H54 (cell line): ENCODE measurements around the gene SIGLEC6.

Experiments
- DNase-seq: peaks from one replicate; pipeline ENCODE4 v3.0.0; 2011; ENCODE audit warnings: low spot score, mixed read lengths; ENCODE audit not compliant: insufficient read length
- FAIRE-seq: peaks from 3 replicates; lab custom pipeline; 2011; peaks lifted over from hg19 to GRCh38; lab: Jason Lieb, UNC
- POLR2A ChIP-seq: IDR thresholded peaks from 2 replicates; pipeline ENCODE4 v1.6.1; 2011; ENCODE audit warnings: low read depth, mild to moderate bottlenecking, low read length

SIGLEC6 gene

DNA sequence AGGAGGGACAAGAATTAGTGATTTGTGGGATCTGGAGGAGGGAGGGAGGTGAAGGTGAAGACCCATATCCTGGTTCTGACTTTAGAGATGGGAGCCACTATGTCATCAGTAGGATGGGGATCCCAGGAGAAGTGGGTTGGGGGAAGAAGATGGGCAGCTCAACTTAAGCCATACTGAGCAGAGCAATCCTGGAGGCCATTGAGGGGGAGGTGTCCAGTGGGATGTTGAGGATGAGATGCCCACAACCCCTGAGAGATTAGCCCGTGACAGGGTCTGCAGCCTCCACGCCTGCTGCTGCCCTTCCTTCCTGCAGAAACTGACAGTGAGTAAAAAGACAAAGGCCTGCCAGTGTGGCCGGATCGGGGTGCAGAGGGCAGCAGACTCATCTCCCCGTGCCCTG is 11.2 kb upstream of the SIGLEC6 start:
- DNase-seq (no peak), FAIRE-seq (no peak)
- TF ChIP-seq POLR2A, result no peak

DNA sequence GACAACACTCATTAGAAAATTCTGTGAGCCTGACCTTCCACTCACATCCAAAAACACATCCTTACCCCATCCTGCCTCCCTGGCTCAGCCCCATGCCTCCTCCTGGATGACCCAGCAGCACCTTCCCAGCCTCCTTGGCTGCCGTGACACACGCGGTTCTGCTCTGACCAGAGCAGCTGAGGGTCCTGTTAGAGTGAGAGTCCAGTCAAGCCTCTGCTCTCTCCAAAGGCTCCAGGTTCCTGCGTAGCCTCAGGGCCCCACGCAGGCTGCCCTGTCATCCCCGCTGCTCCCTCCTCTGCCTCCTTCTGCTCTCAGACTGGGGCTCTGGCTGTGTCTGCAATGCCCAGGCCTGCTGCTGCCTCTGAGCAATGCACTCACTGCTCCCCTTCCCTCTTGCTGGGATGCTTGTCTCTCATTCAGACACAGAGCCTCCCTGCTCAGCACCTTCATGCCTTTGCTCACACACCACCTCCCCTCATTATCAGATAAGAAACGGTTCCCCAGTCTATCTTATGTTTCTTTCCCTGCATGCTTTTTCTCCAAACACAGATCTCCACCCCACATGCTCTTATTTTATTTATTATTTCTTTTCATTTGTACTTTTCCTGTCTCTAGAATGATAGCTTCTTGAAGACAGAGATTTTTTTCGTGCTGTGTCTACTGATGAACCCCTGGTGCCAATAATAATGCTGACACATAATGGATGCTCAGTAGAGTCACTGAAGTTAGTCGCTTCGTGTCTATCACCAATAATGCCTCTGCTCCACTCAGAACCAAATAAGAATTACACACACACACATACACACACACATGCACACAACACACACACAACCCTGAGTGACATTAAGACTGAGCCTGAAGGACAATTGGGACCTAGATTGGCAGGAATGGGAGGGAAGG is 10.2 kb upstream of the SIGLEC6 start:
- no peak for DNase-seq
- no peak for FAIRE-seq
- TF ChIP-seq POLR2A, result no peak

DNA sequence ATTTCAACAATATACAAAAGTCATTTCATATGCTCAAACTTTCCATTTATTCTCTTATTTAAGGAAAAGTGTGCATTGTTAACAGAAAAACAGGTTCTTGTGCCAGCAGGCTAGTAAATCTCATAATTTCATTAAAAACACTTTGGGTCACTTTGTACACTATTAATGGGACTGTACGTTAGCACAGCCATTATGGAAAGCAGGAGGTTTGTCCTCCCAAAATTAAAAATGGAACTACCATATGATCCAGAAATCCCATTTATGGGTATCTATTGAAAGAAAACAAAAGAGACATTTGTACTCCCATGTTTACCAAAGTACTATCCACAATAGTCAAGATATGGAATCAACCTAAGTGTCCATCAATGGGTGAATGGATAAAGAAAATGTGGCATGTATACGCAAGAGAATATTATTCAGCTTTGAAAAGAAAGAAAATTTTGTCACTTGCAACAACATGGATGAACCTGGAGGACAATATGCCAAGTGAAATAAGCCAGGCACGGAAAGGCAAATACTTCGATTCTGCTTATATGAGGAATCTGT is 8.4 kb upstream of the SIGLEC6 start:
- FAIRE-seq, result no peak
- no peak for DNase-seq
- TF ChIP-seq POLR2A, result no peak

DNA sequence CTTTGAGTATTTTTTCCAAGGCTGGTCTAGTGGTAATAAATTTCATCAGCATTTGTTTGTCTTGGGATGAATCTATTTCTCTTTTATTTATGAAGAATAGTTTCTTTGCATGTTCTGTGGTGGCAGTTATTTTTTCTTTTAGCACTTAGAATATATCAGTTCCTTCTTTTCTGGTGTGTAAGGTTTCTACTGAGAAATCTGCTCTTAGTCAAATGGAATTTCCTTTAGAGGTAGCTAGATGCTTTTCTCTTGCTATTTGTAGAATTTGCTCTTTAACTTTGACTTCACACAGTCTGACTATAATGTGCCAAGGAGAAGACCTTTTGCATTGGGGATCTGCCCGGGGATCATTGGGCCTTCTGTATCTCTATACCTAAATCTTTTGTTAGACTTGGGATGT is 4.1 kb upstream of the SIGLEC6 start:
- DNase-seq (no peak), FAIRE-seq (no peak)
- no peak for TF ChIP-seq POLR2A

DNA sequence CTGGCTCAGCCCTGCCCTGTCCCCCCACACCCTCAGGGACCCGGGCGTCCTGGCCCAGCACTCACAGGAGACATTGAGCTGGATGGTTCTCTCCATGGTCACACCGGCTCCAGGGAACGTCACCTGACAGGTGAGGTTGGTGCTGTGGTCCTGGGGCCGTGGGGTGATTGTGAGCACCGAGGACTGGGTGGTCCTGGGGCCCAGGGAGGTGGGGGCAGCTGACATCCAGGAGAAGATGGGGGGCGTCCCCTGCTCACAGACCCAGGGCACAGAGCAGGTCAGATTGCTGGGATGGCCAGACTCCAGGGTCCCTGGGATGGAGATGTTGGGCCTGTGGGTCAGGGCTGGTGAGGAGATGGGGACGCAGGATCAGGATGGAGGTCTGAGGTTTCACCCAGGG is 854 bp downstream of the SIGLEC6 start:
- TF ChIP-seq POLR2A, result no peak
- no peak for FAIRE-seq
- no peak for DNase-seq

GRCh38 chr19:51529301-51529700 is 2.2 kb downstream of the SIGLEC6 start:
- FAIRE-seq, result no peak
- no peak for TF ChIP-seq POLR2A

DNA sequence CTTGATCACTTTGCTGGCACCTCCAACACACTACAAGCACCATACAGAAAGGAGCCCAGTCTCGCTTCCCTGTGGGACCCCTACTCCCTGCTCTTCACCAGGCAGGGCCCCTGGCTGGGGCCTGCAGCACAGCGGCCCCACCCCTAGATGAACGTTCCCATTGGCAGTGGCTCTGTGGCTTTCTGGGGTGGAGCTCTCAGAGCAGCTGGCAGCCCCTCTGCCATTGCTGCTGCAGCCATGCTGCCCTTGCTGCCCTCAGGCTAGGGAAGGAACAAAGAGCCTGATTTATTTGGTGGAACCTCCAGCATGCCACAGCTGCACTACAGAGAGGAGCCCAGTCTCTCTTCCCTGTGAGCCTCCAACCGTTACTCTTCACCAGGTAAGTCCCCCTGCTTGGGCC is 5.8 kb downstream of the SIGLEC6 start:
- TF ChIP-seq POLR2A, result no peak
- no peak for FAIRE-seq
- no peak for DNase-seq

More at GRCh38 chr19:51529301-51529700, 2.2 kb downstream of the SIGLEC6 start:
- DNase-seq, result no peak

GRCh38 chr19:51524666-51525264 is 6.7 kb downstream of the SIGLEC6 start:
- FAIRE-seq, result no peak
- no peak for TF ChIP-seq POLR2A

DNA sequence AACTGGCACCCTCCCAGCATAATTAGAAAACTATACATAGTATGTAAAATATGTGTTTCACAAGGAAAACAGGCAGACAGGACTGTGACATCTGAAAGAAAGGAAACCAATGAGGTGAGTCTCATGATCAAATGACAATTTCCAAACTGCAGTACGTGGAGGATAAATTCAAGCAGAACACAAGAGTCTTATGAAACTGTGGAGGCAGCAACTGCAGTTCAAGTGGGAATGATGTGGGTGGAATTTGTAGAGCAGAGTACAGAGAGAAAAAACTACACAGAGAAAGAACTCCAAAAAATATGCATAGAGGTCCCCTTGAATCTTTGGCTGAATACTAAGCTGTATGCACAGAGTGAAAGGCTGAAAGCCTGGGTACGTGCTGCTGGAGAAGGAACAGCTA is 9.7 kb downstream of the SIGLEC6 start:
- FAIRE-seq, result no peak
- no peak for TF ChIP-seq POLR2A

More at GRCh38 chr19:51524666-51525264, 6.7 kb downstream of the SIGLEC6 start:
- DNase-seq, result no peak

GRCh38 chr19:51521357-51521756 is 10.1 kb downstream of the SIGLEC6 start:
- no peak for TF ChIP-seq POLR2A
- FAIRE-seq (no peak), DNase-seq (no peak)

More for the DNA sequence above, 9.7 kb downstream of the SIGLEC6 start:
- no peak for DNase-seq

DNA sequence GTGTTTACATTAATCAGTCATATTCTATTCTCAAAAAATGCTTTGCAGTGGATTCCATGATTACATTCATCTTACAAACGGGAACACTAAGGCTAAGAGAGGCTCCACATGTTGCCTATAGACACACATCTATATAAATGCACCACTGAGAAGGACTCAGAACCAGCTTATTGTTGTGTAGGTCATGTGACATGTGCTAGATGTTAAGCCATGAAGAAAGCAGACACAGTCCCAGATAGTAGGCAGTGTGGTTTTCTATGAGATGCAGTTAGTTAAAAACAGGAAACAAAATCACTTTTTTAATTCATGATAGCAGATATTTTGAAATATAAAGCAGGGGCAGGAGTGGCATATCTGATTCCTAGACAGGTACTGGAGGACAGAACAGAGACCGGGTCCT is 10.7 kb downstream of the SIGLEC6 start:
- no peak for TF ChIP-seq POLR2A
- DNase-seq, result no peak
- no peak for FAIRE-seq

DNA sequence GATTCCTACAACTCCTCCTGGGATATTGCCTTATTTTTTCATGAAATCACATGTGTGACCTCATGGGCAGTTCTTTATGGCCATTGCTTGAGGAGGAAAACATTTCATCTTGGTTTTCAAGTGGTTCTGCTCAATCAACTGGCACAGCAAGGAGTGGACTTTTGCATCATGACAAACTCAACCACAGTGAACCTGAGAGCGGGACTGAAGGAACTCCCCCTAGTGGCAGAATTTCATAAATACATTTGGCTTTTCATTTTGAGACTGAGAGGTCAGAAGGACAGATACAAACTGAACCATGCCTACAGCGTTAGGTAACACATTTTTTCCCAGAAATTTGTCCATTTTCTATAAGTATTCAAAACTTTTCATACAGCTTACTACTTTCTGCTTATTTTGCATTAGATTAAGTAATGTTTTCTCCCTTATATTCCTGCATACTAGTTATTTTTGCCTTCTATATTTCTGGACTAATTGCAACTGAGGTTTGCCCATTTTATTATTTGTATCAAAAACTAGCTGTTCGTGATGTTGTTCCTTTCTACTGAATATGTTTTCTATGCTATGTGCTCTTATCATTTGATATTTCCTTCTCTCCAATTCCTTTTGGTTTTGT is 16.5 kb downstream of the SIGLEC6 start:
- no peak for TF ChIP-seq POLR2A
- FAIRE-seq (no peak), DNase-seq (peak; percentile 8)

DNA sequence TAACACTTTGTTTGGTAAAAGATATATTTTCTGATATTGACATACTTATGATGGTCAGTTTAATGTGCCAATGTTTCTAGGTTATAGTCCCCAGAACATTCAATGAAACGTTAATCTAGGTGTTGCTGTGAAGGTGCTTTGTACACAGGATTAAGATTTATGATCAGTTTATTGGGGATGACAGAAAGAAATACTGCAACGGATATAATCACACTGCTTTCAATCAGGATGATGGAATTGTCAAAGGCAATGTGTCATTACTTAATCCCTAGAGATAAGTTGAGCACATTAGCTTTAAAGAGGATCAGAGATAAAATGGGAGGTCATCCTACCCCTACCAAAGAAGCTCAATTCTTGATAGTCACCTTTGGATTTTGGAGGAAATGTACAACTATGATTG is 17.5 kb downstream of the SIGLEC6 start:
- no peak for TF ChIP-seq POLR2A
- DNase-seq, result no peak
- FAIRE-seq, result no peak

DNA sequence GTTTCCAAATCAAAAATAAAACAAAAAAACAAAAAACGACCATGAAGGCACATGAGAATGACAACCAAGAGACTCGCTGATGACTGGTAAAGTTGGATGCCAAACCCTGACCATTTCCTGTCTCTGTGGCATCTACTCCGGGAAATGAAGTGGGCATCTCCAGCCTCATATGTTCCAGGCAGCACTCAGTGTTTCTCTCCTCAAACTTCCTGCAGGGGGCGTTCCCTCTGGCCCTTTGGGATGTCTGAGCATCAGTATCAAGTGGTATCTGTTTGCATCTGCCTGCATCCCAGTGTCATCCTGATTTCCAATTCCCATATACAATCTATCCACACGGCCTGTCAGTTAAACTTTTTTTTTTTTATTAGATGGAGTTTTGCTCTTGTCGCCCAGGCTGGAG is 20.1 kb downstream of the SIGLEC6 start:
- peak; percentile 9 for DNase-seq
- no peak for TF ChIP-seq POLR2A
- FAIRE-seq, result no peak
